ENCODE data around the gene DLGAP4.

Gene DLGAP4

GRCh38 chr20:36340593-36340990 lies 34.5 kb downstream of the DLGAP4 start:
- Mint-ChIP-seq H3K4me1 (peaks cover 9 to 15% of the 10 kb centered on the region in 2 donors), H3K27me3 (peaks cover 50 to 70% of the 10 kb centered on the region in 2 donors), H3K27ac (no peak overlapping the region), H3K4me3 (no peak overlapping the region), H3K36me3 (no peaks in the 10 kb centered on the region), H3K9me3 (no peaks in the 10 kb centered on the region)
- DNase-seq (no peak), ATAC-seq (replicated peaks) (no peak)

GRCh38 chr20:36341331-36342020 lies 35.3 kb downstream of the DLGAP4 start:
- H3K4me3 Mint-ChIP-seq: no peak overlapping the region

GRCh38 chr20:36342331-36343120 lies 36.4 kb downstream of the DLGAP4 start:
- peaks cover 9 to 15% of the 10 kb centered on the region in 2 donors for H3K4me1 Mint-ChIP-seq
- ATAC-seq (replicated peaks): no peak
- no peaks in the 10 kb centered on the region for H3K36me3 Mint-ChIP-seq
- H3K27ac Mint-ChIP-seq: no peak overlapping the region
- H3K4me3 Mint-ChIP-seq: no peak overlapping the region
- DNase-seq: no peak
- no peaks in the 10 kb centered on the region for H3K9me3 Mint-ChIP-seq
- H3K27me3 Mint-ChIP-seq: peaks cover 42 to 64% of the 10 kb centered on the region in 2 donors

More at GRCh38 chr20:36341331-36342020, 35.3 kb downstream of the DLGAP4 start:
- ATAC-seq (replicated peaks): no peak
- H3K27me3 Mint-ChIP-seq: peaks cover 47 to 66% of the 10 kb centered on the region in 2 donors
- H3K9me3 Mint-ChIP-seq: no peaks in the 10 kb centered on the region
- no peak for DNase-seq
- no peak overlapping the region for H3K27ac Mint-ChIP-seq
- peaks cover 9 to 15% of the 10 kb centered on the region in 2 donors for H3K4me1 Mint-ChIP-seq
- H3K36me3 Mint-ChIP-seq: no peaks in the 10 kb centered on the region

- Mint-ChIP-seq H3K36me3 (no peaks in the 10 kb centered on the region), H3K9me3 (no peaks in the 10 kb centered on the region), H3K27ac (no peak overlapping the region), H3K27me3 (peaks cover 40 to 56% of the 10 kb centered on the region in 2 donors), H3K4me1 (peaks cover 9 to 15% of the 10 kb centered on the region in 2 donors), H3K4me3 (no peak overlapping the region)
- no peak for DNase-seq
- no peak for ATAC-seq (replicated peaks)
Observed at GRCh38 chr20:36343641-36344040, 37.5 kb downstream of the DLGAP4 start.

GRCh38 chr20:36344517-36345132 lies 38.5 kb downstream of the DLGAP4 start:
- Mint-ChIP-seq H3K4me1 (peaks cover 6 to 12% of the 10 kb centered on the region in 2 donors), H3K27ac (no peak overlapping the region), H3K9me3 (no peaks in the 10 kb centered on the region), H3K27me3 (peaks cover 39 to 50% of the 10 kb centered on the region in 2 donors), H3K36me3 (no peaks in the 10 kb centered on the region), H3K4me3 (no peak overlapping the region)
- ATAC-seq (replicated peaks): no peak
- DNase-seq: no peak

GRCh38 chr20:36346256-36346655 lies 40.1 kb downstream of the DLGAP4 start:
- DNase-seq (no peak), ATAC-seq (replicated peaks) (no peak)
- Mint-ChIP-seq H3K9me3 (no peaks in the 10 kb centered on the region), H3K27ac (no peak overlapping the region), H3K27me3 (peaks cover 30 to 34% of the 10 kb centered on the region in 2 donors), H3K4me3 (no peak overlapping the region), H3K4me1 (no peaks in the 10 kb centered on the region), H3K36me3 (no peaks in the 10 kb centered on the region)

GRCh38 chr20:36349384-36350170 lies 43.4 kb downstream of the DLGAP4 start:
- Mint-ChIP-seq H3K4me3 (no peak overlapping the region), H3K36me3 (no peaks in the 10 kb centered on the region), H3K27ac (no peak overlapping the region), H3K9me3 (no peaks in the 10 kb centered on the region), H3K4me1 (no peaks in the 10 kb centered on the region), H3K27me3 (peaks cover 31% of the 10 kb centered on the region in 2 donors)
- no peak for DNase-seq
- ATAC-seq (replicated peaks): no peak

- Mint-ChIP-seq H3K27ac (no peak overlapping the region), H3K9me3 (no peaks in the 10 kb centered on the region), H3K4me3 (no peak overlapping the region), H3K4me1 (no peaks in the 10 kb centered on the region), H3K36me3 (no peaks in the 10 kb centered on the region), H3K27me3 (peaks cover 29 to 31% of the 10 kb centered on the region in 2 donors)
- DNase-seq (no peak), ATAC-seq (replicated peaks) (no peak)
Observed at GRCh38 chr20:36350439-36350838, 44.3 kb downstream of the DLGAP4 start.

GRCh38 chr20:36351937-36352336 lies 45.8 kb downstream of the DLGAP4 start:
- no peak for DNase-seq
- ATAC-seq (replicated peaks): no peak
- no peak overlapping the region for H3K4me3 Mint-ChIP-seq
- peaks cover 23 to 27% of the 10 kb centered on the region in 2 donors for H3K27me3 Mint-ChIP-seq
- no peaks in the 10 kb centered on the region for H3K4me1 Mint-ChIP-seq
- peaks cover 0 to 3% of the 10 kb centered on the region in 2 donors for H3K9me3 Mint-ChIP-seq
- H3K36me3 Mint-ChIP-seq: no peaks in the 10 kb centered on the region
- no peak overlapping the region for H3K27ac Mint-ChIP-seq

- ATAC-seq (replicated peaks) (no peak), DNase-seq (no peak)
- Mint-ChIP-seq H3K27ac (no peak overlapping the region), H3K27me3 (peaks cover 29 to 35% of the 10 kb centered on the region in 2 donors), H3K9me3 (peaks cover 0 to 3% of the 10 kb centered on the region in 2 donors), H3K4me3 (no peak overlapping the region), H3K36me3 (no peaks in the 10 kb centered on the region), H3K4me1 (no peaks in the 10 kb centered on the region)
Observed at GRCh38 chr20:36352843-36353553, 46.9 kb downstream of the DLGAP4 start.

- no peaks in the 10 kb centered on the region for H3K36me3 Mint-ChIP-seq
- no peaks in the 10 kb centered on the region for H3K4me1 Mint-ChIP-seq
- no peak for DNase-seq
- no peak for ATAC-seq (replicated peaks)
- no peak overlapping the region for H3K27ac Mint-ChIP-seq
- H3K4me3 Mint-ChIP-seq: no peak overlapping the region
- H3K27me3 Mint-ChIP-seq: peaks cover 33 to 39% of the 10 kb centered on the region in 2 donors
- peaks cover 0 to 3% of the 10 kb centered on the region in 2 donors for H3K9me3 Mint-ChIP-seq
Observed at GRCh38 chr20:36353740-36354139, 47.6 kb downstream of the DLGAP4 start.

GRCh38 chr20:36355469-36356171 lies 49.5 kb downstream of the DLGAP4 start:
- ATAC-seq (replicated peaks): no peak
- DNase-seq: no peak
- Mint-ChIP-seq H3K9me3 (peaks cover 0 to 3% of the 10 kb centered on the region in 2 donors), H3K36me3 (no peaks in the 10 kb centered on the region), H3K27ac (no peak overlapping the region), H3K4me3 (no peak overlapping the region), H3K4me1 (no peaks in the 10 kb centered on the region), H3K27me3 (peaks cover 32 to 33% of the 10 kb centered on the region in 2 donors)
